ENCODE results near the gene PROK1. TPM values are rescaled to one million over a fixed set of nuclear protein-coding genes. Genes with fewer than 3 reads are reported as not detected.

PROK1 gene
- total RNA-seq, 2 experiments from 2014 or later, result not detected

GRCh38 chr1:110477967-110478640 is 27.2 kb downstream of the PROK1 start:
- ChIA-PET POLR2A (interaction anchor here (0.9 kb wide), 1 partner anchor 9 kb away, joined by 3 read pairs; no protein-coding TSS in a partner anchor), CTCF (interaction anchor here (1.9 to 3.0 kb wide), 3 partner anchors 18 to 282 kb away, joined by 4 to 24 read pairs (median 5); no protein-coding TSS in a partner anchor)
- Mint-ChIP-seq H3K27me3 (peaks cover 5% of the 10 kb centered on the region), H3K36me3 (ENCODE audit: low read depth) (no peaks in the 10 kb centered on the region), H3K4me3 (no peak overlapping the region), H3K27ac (no peak overlapping the region), H3K9me3 (no peaks in the 10 kb centered on the region), H3K4me1 (ENCODE audit: low read depth) (no peaks in the 10 kb centered on the region)
- intact Hi-C loops (cut with micrococcal nuclease), result no loop called here
- TF ChIP-seq CTCF (IDR thresholded peaks at IDR 0.05), result no peak
- no peak for DNase-seq
- ATAC-seq, result no peak

GRCh38 chr1:110478886-110479285 is 27.9 kb downstream of the PROK1 start:
- Mint-ChIP-seq H3K36me3 (ENCODE audit: low read depth) (no peaks in the 10 kb centered on the region), H3K9me3 (no peaks in the 10 kb centered on the region), H3K4me3 (no peak overlapping the region), H3K4me1 (ENCODE audit: low read depth) (no peaks in the 10 kb centered on the region), H3K27me3 (peaks cover 10% of the 10 kb centered on the region), H3K27ac (no peak overlapping the region)
- no peak for TF ChIP-seq CTCF (IDR thresholded peaks at IDR 0.05)
- ChIA-PET CTCF (interaction anchor here (1.9 to 3.0 kb wide), 3 partner anchors 17 to 282 kb away, joined by 4 to 24 read pairs (median 5); no protein-coding TSS in a partner anchor), POLR2A (interaction anchor here (0.9 kb wide), 1 partner anchor 9 kb away, joined by 3 read pairs; no protein-coding TSS in a partner anchor)
- ATAC-seq, result no peak
- no peak for DNase-seq
- intact Hi-C loops (cut with micrococcal nuclease), result no loop called here

GRCh38 chr1:110480356-110481096 is 29.6 kb downstream of the PROK1 start:
- intact Hi-C loops (cut with micrococcal nuclease), result no loop called here
- Mint-ChIP-seq H3K27me3 (peaks cover 10% of the 10 kb centered on the region), H3K27ac (no peak overlapping the region), H3K9me3 (no peaks in the 10 kb centered on the region), H3K4me3 (no peak overlapping the region), H3K4me1 (ENCODE audit: low read depth) (no peaks in the 10 kb centered on the region), H3K36me3 (ENCODE audit: low read depth) (no peaks in the 10 kb centered on the region)
- DNase-seq (no peak), ATAC-seq (no peak)
- CTCF ChIA-PET, result interaction anchor here (2.5 to 4.4 kb wide), 2 partner anchors 16 to 20 kb away, joined by 14 to 20 read pairs; no protein-coding TSS in a partner anchor
- POLR2A ChIA-PET, result no interaction called here
- TF ChIP-seq CTCF (IDR thresholded peaks at IDR 0.05), result no peak

- ATAC-seq, result no peak
- Mint-ChIP-seq H3K27ac (no peak overlapping the region), H3K9me3 (no peaks in the 10 kb centered on the region), H3K36me3 (ENCODE audit: low read depth) (no peaks in the 10 kb centered on the region), H3K4me3 (no peak overlapping the region), H3K4me1 (ENCODE audit: low read depth) (no peaks in the 10 kb centered on the region), H3K27me3 (peaks cover 8% of the 10 kb centered on the region)
- CTCF ChIA-PET, result interaction anchor here (1.7 to 4.4 kb wide), 3 partner anchors 14 to 22 kb away, joined by 14 to 20 read pairs (median 16); no protein-coding TSS in a partner anchor
- TF ChIP-seq CTCF (IDR thresholded peaks at IDR 0.05), result no peak
- intact Hi-C loops (cut with micrococcal nuclease), result no loop called here
- POLR2A ChIA-PET, result no interaction called here
- no peak for DNase-seq
Measured at GRCh38 chr1:110481968-110482623, 31.1 kb downstream of the PROK1 start.

Measured in activated CD8-positive, alpha-beta T cell treated with anti-CD3 and anti-CD28 coated beads for 36 hours (primary cell).